OCI-LY7 (cell line): ENCODE results near the gene IL17RD. TPM values are rescaled to one million over a fixed set of nuclear protein-coding genes. Genes with fewer than 3 reads are reported as not detected.

ENCODE experiments used
- BruUV-seq: library from RNA; stranded (reverse); fragments of 400-500 nt; replicated peaks from 2 replicates; lab custom pipeline; 2021; lab: Mats Ljungman, UMichigan
- CTCF ChIA-PET: fragments of 300-600 bp; sonication (Branson Sonifier 250); formaldehyde crosslinking; loops from one replicate; lab custom pipeline; 2022; ENCODE audit warnings: antibody characterized with exemption; ENCODE audit not compliant: unreplicated experiment; lab: Charles Lee
- POLR2A ChIA-PET: fragments of 300-600 bp; sonication (Branson Sonifier 250); formaldehyde crosslinking; loops from one replicate; lab custom pipeline; 2022; ENCODE audit warnings: antibody characterized with exemption; lab: Charles Lee
- DNase-seq: peaks from one replicate; pipeline ENCODE4 v3.0.0-alpha.2; 2015; ENCODE audit warnings: low spot score
- H2AFZ ChIP-seq: fragments of 200-600 bp; sonication (generic), shearing (Covaris generic); 2 replicates; pipeline ENCODE4 v1.6.1; 2014; ENCODE audit warnings: mild to moderate bottlenecking, antibody characterized with exemption, low read length, moderate library complexity
- H3K27ac ChIP-seq: fragments of 200-600 bp; sonication (generic); 2 replicates; pipeline ENCODE4 v1.5.1; 2014; ENCODE audit warnings: mixed run types, low read depth, mild to moderate bottlenecking, moderate library complexity, low read length, inconsistent platforms; ENCODE audit not compliant: poor library complexity, severe bottlenecking
- H3K36me3 ChIP-seq: fragments of 200-600 bp; sonication (generic); 2 replicates; pipeline ENCODE4 v1.6.1; 2014; ENCODE audit warnings: mild to moderate bottlenecking, antibody characterized with exemption, low read length, moderate library complexity, mixed read lengths; ENCODE audit not compliant: insufficient read depth
- H3K4me1 ChIP-seq: fragments of 200-600 bp; sonication (generic); 2 replicates; pipeline ENCODE4 v1.5.1; 2014; ENCODE audit warnings: mild to moderate bottlenecking, low read length; ENCODE audit not compliant: insufficient read depth, poor library complexity, severe bottlenecking
- H3K4me2 ChIP-seq: fragments of 200-600 bp; sonication (generic); 2 replicates; pipeline ENCODE4 v1.6.1; 2014; ENCODE audit warnings: mild to moderate bottlenecking, low read length
- H3K4me3 ChIP-seq: fragments of 200-600 bp; sonication (generic); 2 replicates; pipeline ENCODE4 v1.5.1; 2014; ENCODE audit warnings: mild to moderate bottlenecking, low read depth, low read length; ENCODE audit not compliant: poor library complexity, severe bottlenecking
- H3K79me2 ChIP-seq: fragments of 200-600 bp; sonication (generic); 2 replicates; pipeline ENCODE4 v1.6.1; 2016; ENCODE audit warnings: low read depth, mild to moderate bottlenecking, low read length, moderate library complexity, mixed read lengths; ENCODE audit not compliant: insufficient read depth
- H3K9me2 ChIP-seq: fragments of 200-600 bp; sonication (generic); 2 replicates; pipeline ENCODE4 v1.6.1; 2016; ENCODE audit warnings: mild to moderate bottlenecking, low read length, mixed read lengths; ENCODE audit not compliant: insufficient read depth
- H3K9me3 ChIP-seq: fragments of 200-600 bp; sonication (generic); 2 replicates; pipeline ENCODE4 v1.6.1; 2014; ENCODE audit warnings: mild to moderate bottlenecking, mixed run types, low read length, mixed read lengths
- H4K20me1 ChIP-seq: fragments of 200-600 bp; sonication (generic); 2 replicates; pipeline ENCODE4 v1.6.1; 2014; ENCODE audit warnings: mild to moderate bottlenecking, antibody characterized with exemption, low read length, moderate library complexity, mixed read lengths; ENCODE audit not compliant: insufficient read depth
- CTCF ChIP-seq: fragments of 200-600 bp; sonication (generic); conservative IDR thresholded peaks from 2 replicates; pipeline ENCODE4 v1.5.1; 2014; ENCODE audit warnings: mild to moderate bottlenecking, antibody characterized with exemption, low read length, moderate library complexity, mixed read lengths
- EZH2phosphoT487 ChIP-seq: fragments of 200-600 bp; sonication (generic); IDR thresholded peaks from 2 replicates; pipeline ENCODE4 v1.6.1; 2018; ENCODE audit warnings: low read depth, borderline replicate concordance, mild to moderate bottlenecking, mixed run types, antibody characterized with exemption, low read length, moderate library complexity, mixed read lengths
- intact Hi-C: fragments of 100-400 bp; cut with micrococcal nuclease; formaldehyde crosslinking; loops from one replicate; pipeline ENCODE4 v1.10.0; 2022; ENCODE audit not compliant: unreplicated experiment
- total RNA-seq, 2 experiments: library from RNA; depleted of rRNA in 1 of 2; stranded (reverse); fragments of >200 nt in 1 of 2; shearing (Covaris generic) in 1 of 2; gene quantifications; 2 replicates each; pipeline ENCODE4 v1.2.3, GENCODE V29; 2014 to 2022

The IL17RD gene
- total RNA-seq, 2 experiments from 2014 or later, result 0.06 to 0.36 TPM

GRCh38 chr3:57132674-57133073 is 32.5 kb downstream of the IL17RD start:
- H2AFZ ChIP-seq, result no peak overlapping the region
- H3K4me3 ChIP-seq, result no peak overlapping the region
- CTCF ChIA-PET, result no interaction called here
- no TSS peak for BruUV-seq
- no peaks in the 10 kb centered on the region for H3K79me2 ChIP-seq
- H3K9me2 ChIP-seq, result no peaks in the 10 kb centered on the region
- no peaks in the 10 kb centered on the region for H3K9me3 ChIP-seq
- no peak overlapping the region for H3K27ac ChIP-seq
- POLR2A ChIA-PET, result interaction anchor here (0.5 to 0.6 kb wide), 2 partner anchors 103 to 115 kb away, joined by 3 to 5 read pairs; no protein-coding TSS in a partner anchor
- H3K36me3 ChIP-seq, result no peaks in the 10 kb centered on the region
- DNase-seq, result no peak
- H3K4me1 ChIP-seq, result peaks cover 10% of the 10 kb centered on the region
- H4K20me1 ChIP-seq, result no peaks in the 10 kb centered on the region
- intact Hi-C loops, result no loop called here
- H3K4me2 ChIP-seq, result no peak overlapping the region
- TF ChIP-seq CTCF, result no peak
- TF ChIP-seq EZH2phosphoT487, result no peak

GRCh38 chr3:57131210-57131588 is 34.0 kb downstream of the IL17RD start:
- POLR2A ChIA-PET, result no interaction called here
- CTCF ChIA-PET, result interaction anchor here (1.2 kb wide), 1 partner anchor 37 kb away, joined by 3 read pairs; no protein-coding TSS in a partner anchor
- H3K79me2 ChIP-seq, result no peaks in the 10 kb centered on the region
- no peak for TF ChIP-seq CTCF
- DNase-seq, result peak; percentile 3
- H3K9me2 ChIP-seq, result no peaks in the 10 kb centered on the region
- intact Hi-C loops, result no loop called here
- H3K9me3 ChIP-seq, result no peaks in the 10 kb centered on the region
- H4K20me1 ChIP-seq, result no peaks in the 10 kb centered on the region
- H3K4me3 ChIP-seq, result no peak overlapping the region
- BruUV-seq, result no TSS peak
- H2AFZ ChIP-seq, result peak overlapping the region; percentile 88
- no peak overlapping the region for H3K27ac ChIP-seq
- no peaks in the 10 kb centered on the region for H3K36me3 ChIP-seq
- H3K4me2 ChIP-seq, result no peak overlapping the region
- peaks cover 10% of the 10 kb centered on the region for H3K4me1 ChIP-seq

- Histone ChIP-seq H3K9me2 (no peaks in the 10 kb centered on the region), H3K4me2 (peak overlapping the region; percentile 22; the same call in 1 of the 2 replicates), H3K9me3 (no peaks in the 10 kb centered on the region), H3K27ac (no peak overlapping the region), H4K20me1 (no peaks in the 10 kb centered on the region), H3K4me1 (peaks cover 10% of the 10 kb centered on the region), H3K36me3 (no peaks in the 10 kb centered on the region), H3K4me3 (no peak overlapping the region), H2AFZ (peak overlapping the region; percentile 88), H3K79me2 (no peaks in the 10 kb centered on the region)
- intact Hi-C loops, result no loop called here
- TF ChIP-seq EZH2phosphoT487 (no peak), CTCF (no peak)
- POLR2A ChIA-PET, result interaction anchor here (0.6 kb wide), 1 partner anchor 667 kb away, joined by 3 read pairs; no protein-coding TSS in a partner anchor
- CTCF ChIA-PET, result interaction anchor here (1.2 kb wide), 1 partner anchor 36 kb away, joined by 3 read pairs; no protein-coding TSS in a partner anchor
- BruUV-seq, result no TSS peak
- DNase-seq, result peak; percentile 46
These were observed 34.5 kb downstream of the IL17RD start for GRCh38 chr3:57130571-57131209.
